HepG2 (cell line): ENCODE data around the gene TACO1. TPM values are rescaled to one million over a fixed set of nuclear protein-coding genes. Genes with fewer than 3 reads are reported as not detected.

Experiments
- ATAC-seq: fragments of 200-7000 bp; cut with Tn5 transposase; 3 replicates; pipeline ENCODE4 v1.9.1; 2020; ENCODE audit warnings: mild to moderate bottlenecking, moderate library complexity
- Bru-seq: library from RNA; stranded (reverse); fragments of 400-500 nt; gene quantifications from one replicate; lab custom pipeline; 2021; lab: Mats Ljungman, UMichigan
- BruChase-seq, 2 experiments: library from RNA; stranded (reverse); fragments of 400-500 nt; gene quantifications; one replicate each; lab custom pipeline; 2021; lab: Mats Ljungman, UMichigan
- BruUV-seq: library from RNA; stranded (reverse); fragments of 400-500 nt; replicated peaks from 2 replicates; lab custom pipeline; 2021; lab: Mats Ljungman, UMichigan
- CTCF ChIA-PET: fragments of 300-600 bp; formaldehyde crosslinking; extraction: SDS; loops from one replicate; lab custom pipeline; 2021; ENCODE audit warnings: low total read pairs, inconsistent platforms, low intra/inter-chr PET ratio; lab: Yijun Ruan, JAX
- POLR2A ChIA-PET: fragments of 350-600 bp; sonication (Branson Sonifier 250); formaldehyde crosslinking; loops from one replicate; lab custom pipeline; 2020; ENCODE audit warnings: antibody characterized with exemption, inconsistent platforms; lab: Yijun Ruan, JAX
- DNase-seq: peaks from one replicate; pipeline ENCODE4 v3.0.0-alpha.2; 2015; ENCODE audit warnings: low spot score
- FAIRE-seq: peaks from 3 replicates; lab custom pipeline; 2011; peaks lifted over from hg19 to GRCh38; lab: Jason Lieb, UNC
- H2AFZ ChIP-seq: one replicate; pipeline ENCODE4 v1.6.1; 2011; ENCODE audit warnings: low read length, inconsistent platforms
- H3K27ac ChIP-seq: fragments of 300-600 bp; 3 replicates; pipeline ENCODE4 v1.8.0; 2011; ENCODE audit warnings: mixed run types, mild to moderate bottlenecking, mixed read lengths, low read length, inconsistent platforms; ENCODE audit not compliant: insufficient read depth; ENCODE audit errors: extremely low read length
- H3K27me3 ChIP-seq, 2 experiments: fragments of 200-600 bp in 1 of 2; 2 replicates in 1 of 2; 3 replicates in 1 of 2; pipeline versions ENCODE4 v1.6.0 to v1.8.0; 2011; ENCODE audit warnings: low read length in 2 of 2, mild to moderate bottlenecking in 2 of 2, moderate library complexity in 2 of 2, inconsistent platforms in 1 of 2; ENCODE audit not compliant: insufficient read depth in 2 of 2, control insufficient read depth in 1 of 2
- H3K36me3 ChIP-seq, 2 experiments: fragments of 200-600 bp in 1 of 2; replicated peaks in 1 of 2; 2 replicates in 1 of 2; 3 replicates in 1 of 2; pipeline versions ENCODE4 v1.5.1 to v1.8.0; 2011; ENCODE audit warnings: low read length in 2 of 2, inconsistent platforms in 1 of 2; ENCODE audit not compliant: insufficient read depth in 2 of 2, control insufficient read depth in 1 of 2
- H3K4me1 ChIP-seq: 2 replicates; pipeline ENCODE4 v1.5.1; 2012; ENCODE audit warnings: low read length, inconsistent platforms; ENCODE audit not compliant: insufficient read depth
- H3K4me2 ChIP-seq: 2 replicates; pipeline ENCODE4 v1.6.0; 2011; ENCODE audit warnings: low read depth, low read length, inconsistent platforms
- H3K4me3 ChIP-seq, 3 experiments: fragments of 200-600 bp in 1 of 3; sonication (generic), shearing (Covaris generic) in 1 of 3; replicated peaks in 1 of 3; 2 replicates each; pipeline ENCODE4 v1.5.1; 2011 to 2016; ENCODE audit warnings: low read length in 3 of 3, inconsistent platforms in 2 of 3, low read depth in 2 of 3, mild to moderate bottlenecking in 2 of 3, control low read depth in 1 of 3, mixed read lengths in 1 of 3; ENCODE audit not compliant: insufficient read depth in 1 of 3
- H3K79me2 ChIP-seq: one replicate; pipeline ENCODE4 v1.6.1; 2011; ENCODE audit warnings: low read length, inconsistent platforms; ENCODE audit not compliant: insufficient read depth
- H3K9ac ChIP-seq: 2 replicates; pipeline ENCODE4 v1.6.0; 2011; ENCODE audit warnings: mild to moderate bottlenecking, low read depth, low read length, inconsistent platforms; ENCODE audit not compliant: insufficient read depth
- H3K9me3 ChIP-seq: 2 replicates; pipeline ENCODE4 v1.5.1; 2012; ENCODE audit warnings: mild to moderate bottlenecking, low read length
- H4K20me1 ChIP-seq: 2 replicates; pipeline ENCODE4 v1.6.0; 2011; ENCODE audit warnings: inconsistent platforms, mild to moderate bottlenecking, low read length, moderate library complexity; ENCODE audit not compliant: insufficient read depth
- HNRNPK ChIP-seq: fragments of 200-400 bp; formaldehyde crosslinking; IDR thresholded peaks from 2 replicates; pipeline ENCODE4 v1.6.1; 2018; ENCODE audit warnings: low read length, low read depth, moderate library complexity, mild to moderate bottlenecking; ENCODE audit not compliant: poor library complexity, severe bottlenecking
- KAT8 ChIP-seq: IDR thresholded peaks from 2 replicates; pipeline ENCODE4 v1.6.1; 2016; ENCODE audit warnings: missing genetic modification reagents, missing compliant biosample characterization
- MAF1 ChIP-seq: sonication (generic); formaldehyde crosslinking; IDR thresholded peaks from 2 replicates; pipeline ENCODE4 v1.5.0; 2020; ENCODE audit warnings: missing genetic modification reagents, borderline replicate concordance
- PHF8 ChIP-seq: sonication (generic); formaldehyde crosslinking; IDR thresholded peaks from 2 replicates; pipeline ENCODE4 v1.5.0; 2020; ENCODE audit warnings: missing genetic modification reagents
- RAD51 ChIP-seq: fragments of 450-650 bp; IDR thresholded peaks from 2 replicates; pipeline ENCODE4 v1.6.1; 2016; ENCODE audit warnings: borderline replicate concordance
- REL ChIP-seq: sonication (generic); formaldehyde crosslinking; conservative IDR thresholded peaks from 2 replicates; pipeline ENCODE4 v1.8.0; 2022; ENCODE audit warnings: mild to moderate bottlenecking, missing genetic modification reagents, moderate library complexity
- TOPORS ChIP-seq: sonication (generic); formaldehyde crosslinking; IDR thresholded peaks from 2 replicates; pipeline ENCODE4 v1.8.0; 2023; ENCODE audit warnings: mild to moderate bottlenecking, missing genetic modification reagents
- XRCC5 ChIP-seq: fragments of 200-400 bp; formaldehyde crosslinking; optimal IDR thresholded peaks from 2 replicates; pipeline ENCODE3; 2017; ENCODE audit warnings: mild to moderate bottlenecking, low read length
- ZNF260 ChIP-seq: sonication (generic); formaldehyde crosslinking; IDR thresholded peaks from 2 replicates; pipeline ENCODE4 v1.4.0; 2020; ENCODE audit warnings: missing genetic modification reagents, low read depth, mild to moderate bottlenecking, borderline replicate concordance
- ZNF33A ChIP-seq: sonication (generic); formaldehyde crosslinking; IDR thresholded peaks from 2 replicates; pipeline ENCODE4 v1.5.1; 2020; ENCODE audit warnings: missing genetic modification reagents, mild to moderate bottlenecking, moderate library complexity, borderline replicate concordance
- ZNF609 ChIP-seq: sonication (generic); formaldehyde crosslinking; IDR thresholded peaks from 2 replicates; pipeline ENCODE4 v1.4.0; 2020; ENCODE audit warnings: mild to moderate bottlenecking, missing genetic modification reagents, borderline replicate concordance
- ZSCAN31 ChIP-seq: sonication (generic); formaldehyde crosslinking; IDR thresholded peaks from 2 replicates; pipeline ENCODE4 v1.5.0; 2020; ENCODE audit warnings: low read depth, mild to moderate bottlenecking, missing genetic modification reagents
- WGBS: methylation state at CpG from one replicate; pipeline ENCODE4 v1.1.6; 2017; ENCODE audit warnings: low lambda C conversion rate; 5-methylcytosine and 5-hydroxymethylcytosine counted together
- in situ Hi-C: cut with HindIII; loops from 2 replicates; pipeline ENCODE4 v1.10.0; 2017; ENCODE audit warnings: low pct_unique_long_range_greater_than_20kb; ENCODE audit not compliant: extremely low pct_ligation_motif_present
- intact Hi-C: fragments of 100-400 bp; cut with micrococcal nuclease; formaldehyde crosslinking; loops from one replicate; pipeline ENCODE4 v1.10.0; 2022; ENCODE audit not compliant: unreplicated experiment
- long read RNA-seq, 2 experiments: library from RNA in 1 of 2; library from polyadenylated mRNA in 1 of 2; stranded (forward) in 1 of 2; unstranded in 1 of 2; transcript quantifications; one replicate each; pipeline ENCODE4 v2.0.0, GENCODE V29; 2019 to 2022
- polyA minus RNA-seq, 3 experiments: library from RNA; depleted of rRNA, polyadenylated mRNA; stranded (reverse); fragments of >200 nt; gene quantifications; 2 replicates each; pipeline ENCODE4 v1.2.3, GENCODE V29; 2011; ENCODE audit warnings: low replicate concordance in 1 of 3
- polyA plus RNA-seq, 8 experiments: library from polyadenylated mRNA; depleted of rRNA in 3 of 8; stranded (reverse) in 7 of 8; unstranded in 1 of 8; fragments of >200 nt; fragmentation: Illumina TruSeq in 4 of 8; extraction: Trizol in 4 of 8; gene quantifications; 2 replicates each; pipeline versions ENCODE4 v1.2.1 to v1.2.3, GENCODE V29; 2011 to 2016; ENCODE audit warnings: low read depth in 4 of 8, missing spikeins in 1 of 8, mixed read lengths in 1 of 8; ENCODE audit not compliant: insufficient read depth in 1 of 8
- total RNA-seq, 5 experiments: library from RNA; depleted of rRNA; stranded (reverse); fragments of >200 nt; fragmentation: Illumina TruSeq; extraction: Trizol; gene quantifications; 2 replicates each; pipeline ENCODE4 v1.2.3, GENCODE V29; 2016; ENCODE audit warnings: low read depth in 1 of 5

TACO1 gene
- total RNA-seq (2016; rRNA removed; fragmentation: Illumina TruSeq; extraction: Trizol): 53.6 and 57.6 TPM in 2 replicates
- total RNA-seq (2016; cell fraction: cytosol; rRNA removed; fragmentation: Illumina TruSeq; extraction: Trizol; ENCODE audit: low read depth): 17.7 and 19.3 TPM in 2 replicates
- 52.7 and 55.4 TPM in 2 replicates for total RNA-seq (2016; cell fraction: insoluble cytoplasmic fraction; rRNA removed; fragmentation: Illumina TruSeq; extraction: Trizol)
- total RNA-seq (2016; cell fraction: membrane; rRNA removed; fragmentation: Illumina TruSeq; extraction: Trizol): 30.0 and 35.3 TPM in 2 replicates
- total RNA-seq (2016; cell fraction: nucleus; rRNA removed; fragmentation: Illumina TruSeq; extraction: Trizol): 24.0 and 25.8 TPM in 2 replicates
- 33.3 and 34.7 TPM in 2 replicates for polyA plus RNA-seq (2011; rRNA removed)
- polyA plus RNA-seq (2011; cell fraction: cytosol; rRNA removed): 30.0 and 33.8 TPM in 2 replicates
- 19.5 and 24.4 TPM in 2 replicates for polyA plus RNA-seq (2011; cell fraction: nucleus; rRNA removed)
- polyA plus RNA-seq (2012): 32.7 and 34.2 TPM in 2 replicates
- 18.0 and 21.7 TPM in 2 replicates for polyA plus RNA-seq (2016; cell fraction: cytosol; fragmentation: Illumina TruSeq; extraction: Trizol; ENCODE audit: low read depth)
- 63.2 and 67.2 TPM in 2 replicates for polyA plus RNA-seq (2016; cell fraction: insoluble cytoplasmic fraction; fragmentation: Illumina TruSeq; extraction: Trizol; ENCODE audit: low read depth)
- polyA plus RNA-seq (2016; cell fraction: membrane; fragmentation: Illumina TruSeq; extraction: Trizol; ENCODE audit: low read depth): 24.8 and 29.6 TPM in 2 replicates
- 40.5 and 41.7 TPM in 2 replicates for polyA plus RNA-seq (2016; cell fraction: nucleus; fragmentation: Illumina TruSeq; extraction: Trizol; ENCODE audit: insufficient read depth, low read depth)
- 30.2 and 32.4 TPM in 2 replicates for polyA minus RNA-seq (2011; rRNA and poly(A)+ RNA removed; ENCODE audit: low replicate concordance)
- 18.8 and 19.7 TPM in 2 replicates for polyA minus RNA-seq (2011; cell fraction: cytosol; rRNA and poly(A)+ RNA removed)
- polyA minus RNA-seq (2011; cell fraction: nucleus; rRNA and poly(A)+ RNA removed): 10.7 and 11.7 TPM in 2 replicates
- Bru-seq, nascent RNA: percentile 77 among the genes with signal in this experiment
- BruChase-seq, experiment 1, labeled RNA remaining after a 6-hour chase: percentile 82 among the genes with signal in this experiment
- BruChase-seq, experiment 2, labeled RNA remaining after a 2-hour chase: percentile 80 among the genes with signal in this experiment
- long read RNA-seq, experiment 1, transcript TACO1-201 (5 exons, 1,469 nt): major isoform, 77 of 92 reads
- long read RNA-seq, experiment 1, partial matches to known transcripts: 5 of 92 reads
- long read RNA-seq, experiment 1, other reads (novel, unspliced or antisense): 10 of 92 reads
- long read RNA-seq, experiment 2, transcript TACO1-201 (5 exons, 1,469 nt): major isoform, 118 of 150 reads
- long read RNA-seq, experiment 2, partial matches to known transcripts: 26 of 150 reads
- long read RNA-seq, experiment 2, other reads (novel, unspliced or antisense): 6 of 150 reads

- ChIA-PET CTCF (no interaction called here), POLR2A (interaction anchor here (1.0 to 3.4 kb wide), 7 partner anchors 8 to 81 kb away, joined by 4 to 47 read pairs (median 13); partner anchors contain the start of genes DCAF7, KCNH6 and MAP3K3)
- BruUV-seq: no TSS peak
- Histone ChIP-seq H3K27me3 (no peaks in the 10 kb centered on the region; a peak in 1 of 5 replicates), H3K27ac (peak within 1 kb of the TSS; percentile 88), H3K79me2 (peaks cover 15% of the 10 kb centered on the region), H4K20me1 (no peaks in the 10 kb centered on the region), H2AFZ (peak within 1 kb of the TSS; percentile 98), H3K4me2 (peak within 1 kb of the TSS; percentile 82), H3K4me3 (peak within 1 kb of the TSS; percentile 78 to 90 (median 81)), H3K4me1 (peaks cover 23% of the 10 kb centered on the region), H3K9ac (peak within 1 kb of the TSS; percentile 92), H3K9me3 (no peaks in the 10 kb centered on the region), H3K36me3 (peaks cover 7 to 17% of the 10 kb centered on the region in 2 experiments)
- ATAC-seq (peak; percentile 94), FAIRE-seq (peak; percentile 92), DNase-seq (peak; percentile 83)
- WGBS: 3% methylated on average over 30 of the region's 61 CpGs
- intact Hi-C loops (loop anchor here (2.0 to 5.0 kb wide), 2 partner anchors 50 to 489 kb away; partner anchors contain the start of gene DCAF7), in situ Hi-C loops (no loop called here)
- peak; percentile 34 for TF ChIP-seq HNRNPK
- peak; percentile 100 for TF ChIP-seq XRCC5
- TF ChIP-seq ZNF260 (CRISPR knock-in tag): no peak
- TF ChIP-seq ZNF609 (CRISPR knock-in tag): peak; percentile 73
- TF ChIP-seq KAT8 (CRISPR knock-in tag): peak; percentile 100
- no peak; the same call in 1 of the 2 replicates for TF ChIP-seq REL (CRISPR knock-in tag)
- no peak for TF ChIP-seq ZNF33A
- peak; percentile 91 for TF ChIP-seq ZSCAN31 (CRISPR knock-in tag)
- peak; percentile 98 for TF ChIP-seq PHF8 (CRISPR knock-in tag)
- TF ChIP-seq MAF1 (CRISPR knock-in tag): peak; percentile 94
- TF ChIP-seq TOPORS (CRISPR knock-in tag): no peak; the same call in 1 of the 2 replicates
- no peak for TF ChIP-seq RAD51
These were observed at the start of gene TACO1 for GRCh38 chr17:63600569-63601438. TACO1 (plus strand) TSS chr17:63600895; CDS start chr17:63601084, 189 bp downstream.
